HG03159 (cell line): ENCODE measurements around the gene PAQR8.
"Not testable (repeated sequence)": the region's sequence is repeated elsewhere in the genome, so short reads cannot be mapped to it uniquely, and the experiment has no call there.

ENCODE experiments used
- ATAC-seq: cut with Tn5 transposase; IDR thresholded peaks from one replicate; pipeline ENCODE4 v1.9.1; 2021; ENCODE audit warnings: mild to moderate bottlenecking, moderate library complexity; ENCODE audit not compliant: unreplicated experiment

The PAQR8 gene

GRCh38 chr6:52375780-52376556 is 14.0 kb downstream of the PAQR8 start:
- no peak for ATAC-seq

- no peak for ATAC-seq
These were observed 14.8 kb downstream of the PAQR8 start for GRCh38 chr6:52376763-52377162.

- ATAC-seq, result peak; percentile 49
These were observed 15.7 kb downstream of the PAQR8 start for GRCh38 chr6:52377538-52378221.

- no peak for ATAC-seq
These were observed 19.3 kb downstream of the PAQR8 start for GRCh38 chr6:52381249-52381648.

GRCh38 chr6:52384145-52384766 is 22.3 kb downstream of the PAQR8 start:
- ATAC-seq, result no peak

- no peak for ATAC-seq
These were observed 23.1 kb downstream of the PAQR8 start for GRCh38 chr6:52385074-52385473.

GRCh38 chr6:52388119-52388518 is 26.2 kb downstream of the PAQR8 start:
- ATAC-seq, result not testable (repeated sequence)

- no peak for ATAC-seq
These were observed 26.8 kb downstream of the PAQR8 start for GRCh38 chr6:52388790-52389189.

- ATAC-seq, result no peak
These were observed 27.3 kb downstream of the PAQR8 start for GRCh38 chr6:52389264-52389625.

GRCh38 chr6:52389626-52390360 is 27.8 kb downstream of the PAQR8 start:
- ATAC-seq, result peak; percentile 65

GRCh38 chr6:52390361-52390727 is 28.4 kb downstream of the PAQR8 start:
- peak; percentile 38 for ATAC-seq

GRCh38 chr6:52391599-52391998 is 29.6 kb downstream of the PAQR8 start:
- no peak for ATAC-seq

- no peak for ATAC-seq
These were observed 31.0 kb downstream of the PAQR8 start for GRCh38 chr6:52392944-52393343.

GRCh38 chr6:52393780-52394179 is 31.8 kb downstream of the PAQR8 start:
- ATAC-seq, result no peak

- ATAC-seq, result peak; percentile 52
These were observed 32.3 kb downstream of the PAQR8 start for GRCh38 chr6:52394251-52394666.

- ATAC-seq, result no peak
These were observed 34.0 kb downstream of the PAQR8 start for GRCh38 chr6:52395969-52396368.

- peak; percentile 38 for ATAC-seq
These were observed 37.8 kb downstream of the PAQR8 start for GRCh38 chr6:52399511-52400312.

- ATAC-seq, result no peak
These were observed 38.5 kb downstream of the PAQR8 start for GRCh38 chr6:52400313-52401041.

GRCh38 chr6:52403086-52403485 is 41.1 kb downstream of the PAQR8 start:
- no peak for ATAC-seq

- no peak for ATAC-seq
These were observed 41.7 kb downstream of the PAQR8 start for GRCh38 chr6:52403627-52404026.
